GM12878 (cell line): ENCODE data around the gene GNAQ. TPM values are rescaled to one million over a fixed set of nuclear protein-coding genes. Genes with fewer than 3 reads are reported as not detected.

Experiments used
- DPF2 ChIP-seq: fragments of 450-650 bp; IDR thresholded peaks from 2 replicates; pipeline ENCODE4 v1.6.1; 2017; ENCODE audit warnings: mild to moderate bottlenecking
- EED ChIP-seq: sonication (generic); IDR thresholded peaks from 2 replicates; pipeline ENCODE4 v1.6.1; 2016; ENCODE audit warnings: antibody characterized with exemption, low read depth
- NKRF ChIP-seq: fragments of 450-650 bp; conservative IDR thresholded peaks from 2 replicates; pipeline ENCODE4 v1.6.1; 2017; ENCODE audit warnings: mild to moderate bottlenecking, moderate library complexity
- POLR2AphosphoS2 ChIP-seq: IDR thresholded peaks from 2 replicates; pipeline ENCODE4 v1.6.1; 2011; ENCODE audit warnings: low read depth, mild to moderate bottlenecking, low read length, improper control_type of control experiment, moderate library complexity
- POU2F2 ChIP-seq: IDR thresholded peaks from 3 replicates; pipeline ENCODE4 v1.6.1; 2011; ENCODE audit warnings: low read depth, mild to moderate bottlenecking, low read length, borderline replicate concordance
- SUZ12 ChIP-seq: fragments of 200-600 bp; sonication (generic); IDR thresholded peaks from one replicate; pipeline ENCODE4 v1.6.1; 2018; ENCODE audit warnings: antibody characterized with exemption, mild to moderate bottlenecking; ENCODE audit not compliant: unreplicated experiment
- ZNF217 ChIP-seq: fragments of 450-650 bp; IDR thresholded peaks from 2 replicates; pipeline ENCODE4 v1.6.1; 2017; ENCODE audit warnings: antibody characterized with exemption, mild to moderate bottlenecking
- polyA plus RNA-seq, 11 experiments: library from polyadenylated mRNA; depleted of rRNA in 4 of 11; unstranded in 6 of 11; stranded (reverse) in 5 of 11; fragments of >200 nt; fragmentation: Nextera tagmentation in 4 of 11; fragmentation: Illumina TruSeq in 1 of 11; extraction: Ambion mirVana in 4 of 11; extraction: Trizol in 1 of 11; gene quantifications; 1 replicate in 1 of 11; 2 replicates in 10 of 11; pipeline versions ENCODE4 v1.2.1 to v1.2.3, GENCODE V29; 2011 to 2016; ENCODE audit warnings: inconsistent platforms in 2 of 11, missing spikeins in 2 of 11, low read depth in 1 of 11
- total RNA-seq, 4 experiments: library from RNA; depleted of rRNA in 3 of 4; stranded (reverse); fragments of >200 nt in 3 of 4; fragmentation: Illumina TruSeq in 1 of 4; extraction: Trizol in 1 of 4; gene quantifications; 2 replicates each; pipeline versions ENCODE4 v1.2.1 to v1.2.3, GENCODE V29; 2013 to 2021
- TF ChIP-seq, protein P1 (sequence below): fragments of 450-650 bp; formaldehyde crosslinking; IDR thresholded peaks from 2 replicates; pipeline ENCODE4 v1.5.0; 2022; ENCODE audit warnings: mild to moderate bottlenecking, missing genetic modification characterization
- TF ChIP-seq, protein P2 (sequence below): IDR thresholded peaks from 2 replicates; pipeline ENCODE4 v1.6.1; 2012; ENCODE audit warnings: mild to moderate bottlenecking, low read depth, low read length

GNAQ gene
- total and polyA plus RNA-seq, 10 of the 15 experiments (the other 5 are each of a cell fraction or from before 2014, with no cell fraction given) = 0.15 to 47.2 (median 0.49) TPM

- TF ChIP-seq, protein P1, sequence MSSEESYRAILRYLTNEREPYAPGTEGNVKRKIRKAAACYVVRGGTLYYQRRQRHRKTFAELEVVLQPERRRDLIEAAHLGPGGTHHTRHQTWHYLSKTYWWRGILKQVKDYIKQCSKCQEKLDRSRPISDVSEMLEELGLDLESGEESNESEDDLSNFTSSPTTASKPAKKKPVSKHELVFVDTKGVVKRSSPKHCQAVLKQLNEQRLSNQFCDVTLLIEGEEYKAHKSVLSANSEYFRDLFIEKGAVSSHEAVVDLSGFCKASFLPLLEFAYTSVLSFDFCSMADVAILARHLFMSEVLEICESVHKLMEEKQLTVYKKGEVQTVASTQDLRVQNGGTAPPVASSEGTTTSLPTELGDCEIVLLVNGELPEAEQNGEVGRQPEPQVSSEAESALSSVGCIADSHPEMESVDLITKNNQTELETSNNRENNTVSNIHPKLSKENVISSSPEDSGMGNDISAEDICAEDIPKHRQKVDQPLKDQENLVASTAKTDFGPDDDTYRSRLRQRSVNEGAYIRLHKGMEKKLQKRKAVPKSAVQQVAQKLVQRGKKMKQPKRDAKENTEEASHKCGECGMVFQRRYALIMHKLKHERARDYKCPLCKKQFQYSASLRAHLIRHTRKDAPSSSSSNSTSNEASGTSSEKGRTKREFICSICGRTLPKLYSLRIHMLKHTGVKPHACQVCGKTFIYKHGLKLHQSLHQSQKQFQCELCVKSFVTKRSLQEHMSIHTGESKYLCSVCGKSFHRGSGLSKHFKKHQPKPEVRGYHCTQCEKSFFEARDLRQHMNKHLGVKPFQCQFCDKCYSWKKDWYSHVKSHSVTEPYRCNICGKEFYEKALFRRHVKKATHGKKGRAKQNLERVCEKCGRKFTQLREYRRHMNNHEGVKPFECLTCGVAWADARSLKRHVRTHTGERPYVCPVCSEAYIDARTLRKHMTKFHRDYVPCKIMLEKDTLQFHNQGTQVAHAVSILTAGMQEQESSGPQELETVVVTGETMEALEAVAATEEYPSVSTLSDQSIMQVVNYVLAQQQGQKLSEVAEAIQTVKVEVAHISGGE = no peak
- TF ChIP-seq POLR2AphosphoS2 = no peak
- TF ChIP-seq ZNF217 = no peak
- TF ChIP-seq DPF2 = no peak
- TF ChIP-seq POU2F2 = no peak
- TF ChIP-seq, protein P2, sequence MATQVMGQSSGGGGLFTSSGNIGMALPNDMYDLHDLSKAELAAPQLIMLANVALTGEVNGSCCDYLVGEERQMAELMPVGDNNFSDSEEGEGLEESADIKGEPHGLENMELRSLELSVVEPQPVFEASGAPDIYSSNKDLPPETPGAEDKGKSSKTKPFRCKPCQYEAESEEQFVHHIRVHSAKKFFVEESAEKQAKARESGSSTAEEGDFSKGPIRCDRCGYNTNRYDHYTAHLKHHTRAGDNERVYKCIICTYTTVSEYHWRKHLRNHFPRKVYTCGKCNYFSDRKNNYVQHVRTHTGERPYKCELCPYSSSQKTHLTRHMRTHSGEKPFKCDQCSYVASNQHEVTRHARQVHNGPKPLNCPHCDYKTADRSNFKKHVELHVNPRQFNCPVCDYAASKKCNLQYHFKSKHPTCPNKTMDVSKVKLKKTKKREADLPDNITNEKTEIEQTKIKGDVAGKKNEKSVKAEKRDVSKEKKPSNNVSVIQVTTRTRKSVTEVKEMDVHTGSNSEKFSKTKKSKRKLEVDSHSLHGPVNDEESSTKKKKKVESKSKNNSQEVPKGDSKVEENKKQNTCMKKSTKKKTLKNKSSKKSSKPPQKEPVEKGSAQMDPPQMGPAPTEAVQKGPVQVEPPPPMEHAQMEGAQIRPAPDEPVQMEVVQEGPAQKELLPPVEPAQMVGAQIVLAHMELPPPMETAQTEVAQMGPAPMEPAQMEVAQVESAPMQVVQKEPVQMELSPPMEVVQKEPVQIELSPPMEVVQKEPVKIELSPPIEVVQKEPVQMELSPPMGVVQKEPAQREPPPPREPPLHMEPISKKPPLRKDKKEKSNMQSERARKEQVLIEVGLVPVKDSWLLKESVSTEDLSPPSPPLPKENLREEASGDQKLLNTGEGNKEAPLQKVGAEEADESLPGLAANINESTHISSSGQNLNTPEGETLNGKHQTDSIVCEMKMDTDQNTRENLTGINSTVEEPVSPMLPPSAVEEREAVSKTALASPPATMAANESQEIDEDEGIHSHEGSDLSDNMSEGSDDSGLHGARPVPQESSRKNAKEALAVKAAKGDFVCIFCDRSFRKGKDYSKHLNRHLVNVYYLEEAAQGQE = no peak
- no peak for TF ChIP-seq NKRF
- no peak for TF ChIP-seq SUZ12
- TF ChIP-seq EED = no peak
Measured at GRCh38 chr9:77922591-77922990, 109.0 kb downstream of the GNAQ start (continued).
